Skeletal muscle cell (primary cell): ENCODE measurements around the gene ICE1.
A peak's percentile ranks its signal among the peaks of the same experiment; 100 is the strongest.
"Not testable (repeated sequence)": the region's sequence is repeated elsewhere in the genome, so short reads cannot be mapped to it uniquely, and the experiment has no call there.

Source experiments
- DNase-seq: peaks from one replicate; pipeline ENCODE4 v3.0.0-alpha.2; 2010; ENCODE audit warnings: low read depth
- H3K4me3 ChIP-seq: 2 replicates; pipeline ENCODE4 v1.5.1; 2011; ENCODE audit warnings: low read depth, mild to moderate bottlenecking, control low read depth, low read length, moderate library complexity

ICE1 gene

GRCh38 chr5:5480481-5481111, 58.1 kb downstream of the ICE1 start:
- H3K4me3 ChIP-seq = no peak overlapping the region
- no peak for DNase-seq

GRCh38 chr5:5481206-5481605, 58.7 kb downstream of the ICE1 start:
- no peak for DNase-seq
- H3K4me3 ChIP-seq = no peak overlapping the region

- no peak for DNase-seq
- no peak overlapping the region for H3K4me3 ChIP-seq
Measured at GRCh38 chr5:5481633-5482032, 59.2 kb downstream of the ICE1 start.

- H3K4me3 ChIP-seq = no peak overlapping the region
- DNase-seq = no peak
Measured at GRCh38 chr5:5483350-5483749, 60.9 kb downstream of the ICE1 start.

GRCh38 chr5:5483880-5484598, 61.6 kb downstream of the ICE1 start:
- H3K4me3 ChIP-seq = no peak overlapping the region
- peak; percentile 39 for DNase-seq

GRCh38 chr5:5486122-5486521, 63.6 kb downstream of the ICE1 start:
- H3K4me3 ChIP-seq = no peak overlapping the region
- DNase-seq = no peak

- no peak overlapping the region for H3K4me3 ChIP-seq
- no peak for DNase-seq
Measured at GRCh38 chr5:5487585-5488360, 65.3 kb downstream of the ICE1 start.

- no peak overlapping the region for H3K4me3 ChIP-seq
- no peak for DNase-seq
Measured at GRCh38 chr5:5490774-5491347, 68.4 kb downstream of the ICE1 start.

- H3K4me3 ChIP-seq = no peak overlapping the region
- DNase-seq = peak; percentile 22
Measured at GRCh38 chr5:5492087-5492933, 69.8 kb downstream of the ICE1 start.

GRCh38 chr5:5492934-5493271, 70.4 kb downstream of the ICE1 start:
- not testable (repeated sequence) for H3K4me3 ChIP-seq, DNase-seq

- no peak for DNase-seq
- H3K4me3 ChIP-seq = peak overlapping the region; percentile 35
Measured at GRCh38 chr5:5494489-5495402, 72.3 kb downstream of the ICE1 start.

GRCh38 chr5:5497152-5497788, 74.8 kb downstream of the ICE1 start:
- peak; percentile 28 for DNase-seq

GRCh38 chr5:5499442-5499841, 77.0 kb downstream of the ICE1 start:
- H3K4me3 ChIP-seq = no peak overlapping the region
- no peak for DNase-seq

More at GRCh38 chr5:5497152-5497788, 74.8 kb downstream of the ICE1 start:
- no peak overlapping the region for H3K4me3 ChIP-seq

- H3K4me3 ChIP-seq = no peak overlapping the region
Measured at GRCh38 chr5:5504325-5504724, 81.8 kb downstream of the ICE1 start.

GRCh38 chr5:5505815-5506214, 83.3 kb downstream of the ICE1 start:
- DNase-seq = no peak

More at GRCh38 chr5:5504325-5504724, 81.8 kb downstream of the ICE1 start:
- DNase-seq = no peak

GRCh38 chr5:5508391-5508790, 85.9 kb downstream of the ICE1 start:
- DNase-seq = no peak
- H3K4me3 ChIP-seq = no peak overlapping the region

More at GRCh38 chr5:5505815-5506214, 83.3 kb downstream of the ICE1 start:
- H3K4me3 ChIP-seq = no peak overlapping the region

- no peak overlapping the region for H3K4me3 ChIP-seq
- DNase-seq = no peak
Measured at GRCh38 chr5:5511904-5512416, 89.5 kb downstream of the ICE1 start.

- no peak for DNase-seq
- H3K4me3 ChIP-seq = no peak overlapping the region
Measured at GRCh38 chr5:5512543-5512942, 90.1 kb downstream of the ICE1 start.
